H1 (cell line): ENCODE data around the gene PLCH2. TPM values are rescaled to one million over a fixed set of nuclear protein-coding genes. Genes with fewer than 3 reads are reported as not detected.

Experiments used
- CTCF ChIA-PET: fragments of 300-600 bp; sonication (Branson Sonifier 250); formaldehyde crosslinking; loops from one replicate; lab custom pipeline; 2021; ENCODE audit not compliant: partially characterized antibody; lab: Charles Lee
- POLR2A ChIA-PET: fragments of 300-600 bp; sonication (Branson Sonifier 250); formaldehyde crosslinking; loops from one replicate; lab custom pipeline; 2021; ENCODE audit warnings: inconsistent platforms; ENCODE audit not compliant: partially characterized antibody; lab: Charles Lee
- DNase-seq, 2 experiments: peaks; one replicate each; pipeline versions ENCODE4 v3.0.0 to v3.0.0-alpha.2; 2010 to 2022; ENCODE audit warnings: low spot score in 2 of 2, low read depth in 1 of 2, mixed read lengths in 1 of 2
- FAIRE-seq: peaks from 2 replicates; lab custom pipeline; 2011; peaks lifted over from hg19 to GRCh38; lab: Jason Lieb, UNC
- H2AFZ ChIP-seq: 2 replicates; pipeline ENCODE4 v1.8.1; 2012; ENCODE audit warnings: low read length, inconsistent platforms
- H2AK5ac ChIP-seq: 2 replicates; pipeline ENCODE4 v1.6.1; 2013; ENCODE audit warnings: low read depth, low read length
- H2BK120ac ChIP-seq: replicated peaks from 2 replicates; pipeline ENCODE3; 2013; ENCODE audit warnings: low read depth, low read length, inconsistent platforms
- H2BK12ac ChIP-seq: 2 replicates; pipeline ENCODE4 v1.6.1; 2013; ENCODE audit warnings: low read depth, low read length
- H2BK15ac ChIP-seq: 2 replicates; pipeline ENCODE4 v1.6.1; 2013; ENCODE audit warnings: low read length
- H2BK20ac ChIP-seq: 2 replicates; pipeline ENCODE4 v1.6.1; 2013; ENCODE audit warnings: low read length
- H2BK5ac ChIP-seq: 2 replicates; pipeline ENCODE4 v1.6.1; 2013; ENCODE audit warnings: low read depth, low read length
- H3K14ac ChIP-seq: 2 replicates; pipeline ENCODE4 v1.6.1; 2013; ENCODE audit warnings: inconsistent platforms; ENCODE audit not compliant: insufficient read length
- H3K18ac ChIP-seq: 2 replicates; pipeline ENCODE4 v1.6.1; 2013; ENCODE audit warnings: low read length; ENCODE audit errors: extremely low read depth
- H3K23ac ChIP-seq: 2 replicates; pipeline ENCODE4 v1.6.1; 2013; ENCODE audit warnings: inconsistent platforms; ENCODE audit not compliant: insufficient read length
- H3K23me2 ChIP-seq: 2 replicates; pipeline ENCODE4 v1.6.1; 2013; ENCODE audit warnings: low read depth, low read length
- H3K27ac ChIP-seq: 2 replicates; pipeline ENCODE4 v1.6.1; 2011; ENCODE audit warnings: low read depth, low read length, inconsistent platforms
- H3K27me3 ChIP-seq, 4 experiments: replicated peaks in 1 of 4; 1 replicate in 1 of 4; 2 replicates in 3 of 4; pipeline versions ENCODE4 v1.6.1 to v1.8.1; 2011 to 2013; ENCODE audit warnings: low read length in 3 of 4, mild to moderate bottlenecking in 3 of 4, inconsistent platforms in 2 of 4, mixed read lengths in 2 of 4, moderate library complexity in 1 of 4; ENCODE audit not compliant: control insufficient read depth in 3 of 4, insufficient read depth in 3 of 4; ENCODE audit errors: extremely low read depth in 1 of 4
- H3K36me3 ChIP-seq, 4 experiments: 2 replicates each; pipeline versions ENCODE4 v1.6.1 to v1.8.1; 2011 to 2013; ENCODE audit warnings: mild to moderate bottlenecking in 4 of 4, low read length in 3 of 4, moderate library complexity in 2 of 4, control low read depth in 1 of 4, inconsistent platforms in 1 of 4; ENCODE audit not compliant: insufficient read depth in 4 of 4, control insufficient read depth in 2 of 4
- H3K4ac ChIP-seq: replicated peaks from 2 replicates; pipeline ENCODE3; 2013; ENCODE audit warnings: low read length, low read depth, mixed read lengths, inconsistent platforms; ENCODE audit not compliant: insufficient read length
- H3K4me1 ChIP-seq, 4 experiments: replicated peaks in 1 of 4; 1 replicate in 1 of 4; 2 replicates in 3 of 4; pipeline versions ENCODE4 v1.6.1 to v1.8.1; 2011 to 2013; ENCODE audit warnings: low read length in 3 of 4, inconsistent platforms in 2 of 4, mixed read lengths in 1 of 4; ENCODE audit not compliant: insufficient read depth in 4 of 4, control insufficient read depth in 3 of 4
- H3K4me2 ChIP-seq, 2 experiments: 2 replicates each; pipeline versions ENCODE4 v1.6.1 to v1.8.1; 2011 to 2013; ENCODE audit warnings: low read depth in 2 of 2, low read length in 2 of 2, control low read depth in 1 of 2, inconsistent platforms in 1 of 2, mild to moderate bottlenecking in 1 of 2; ENCODE audit not compliant: insufficient read depth in 1 of 2
- H3K4me3 ChIP-seq, 4 experiments: fragments of 200-600, 300-600 bp in 1 of 4; sonication (generic), shearing (Covaris generic), sonication (Bioruptor Twin) in 1 of 4; 2 replicates each; pipeline versions ENCODE4 v1.5.1 to v1.8.1; 2011 to 2016; ENCODE audit warnings: low read length in 4 of 4, low read depth in 3 of 4, control low read depth in 2 of 4, inconsistent platforms in 2 of 4, mild to moderate bottlenecking in 2 of 4, mixed read lengths in 1 of 4, moderate library complexity in 1 of 4; ENCODE audit not compliant: insufficient read depth in 2 of 4; ENCODE audit errors: extremely low read depth in 1 of 4
- H3K56ac ChIP-seq: replicated peaks from 2 replicates; pipeline ENCODE3; 2013; ENCODE audit warnings: low read depth, mild to moderate bottlenecking, mixed read lengths, low read length, inconsistent platforms; ENCODE audit not compliant: insufficient read length
- H3K79me1 ChIP-seq: 2 replicates; pipeline ENCODE4 v1.6.1; 2013; ENCODE audit warnings: low read depth, low read length, control low read depth
- H3K79me2 ChIP-seq, 2 experiments: 2 replicates each; pipeline versions ENCODE4 v1.6.1 to v1.8.1; 2012 to 2013; ENCODE audit warnings: low read length in 2 of 2, mild to moderate bottlenecking in 2 of 2, inconsistent platforms in 1 of 2; ENCODE audit not compliant: insufficient read depth in 2 of 2, control insufficient read depth in 1 of 2
- H3K9ac ChIP-seq, 4 experiments: replicated peaks in 1 of 4; 1 replicate in 1 of 4; 2 replicates in 3 of 4; pipeline versions ENCODE4 v1.6.1 to v1.8.1; 2011 to 2013; ENCODE audit warnings: low read depth in 3 of 4, low read length in 3 of 4, control low read depth in 2 of 4, mild to moderate bottlenecking in 2 of 4, moderate library complexity in 2 of 4, inconsistent platforms in 1 of 4; ENCODE audit errors: extremely low read depth in 1 of 4
- H3K9me3 ChIP-seq, 2 experiments: 2 replicates each; pipeline versions ENCODE4 v1.6.1 to v1.8.1; 2012 to 2013; ENCODE audit warnings: mild to moderate bottlenecking in 2 of 2, moderate library complexity in 2 of 2, control low read depth in 1 of 2, inconsistent platforms in 1 of 2, low read depth in 1 of 2, low read length in 1 of 2, mixed read lengths in 1 of 2; ENCODE audit not compliant: insufficient read depth in 2 of 2
- H4K20me1 ChIP-seq, 2 experiments: replicated peaks in 1 of 2; 2 replicates each; pipeline versions ENCODE3 to v1.8.1; 2011 to 2013; ENCODE audit warnings: inconsistent platforms in 2 of 2, low read length in 2 of 2, mild to moderate bottlenecking in 1 of 2; ENCODE audit not compliant: insufficient read depth in 2 of 2, control insufficient read depth in 1 of 2
- H4K5ac ChIP-seq: 2 replicates; pipeline ENCODE4 v1.6.1; 2013; ENCODE audit warnings: low read length, low read depth, mixed read lengths, inconsistent platforms; ENCODE audit not compliant: insufficient read length
- H4K8ac ChIP-seq: 2 replicates; pipeline ENCODE4 v1.8.0; 2013; ENCODE audit warnings: mild to moderate bottlenecking, moderate library complexity, low read length, inconsistent platforms; ENCODE audit not compliant: insufficient read depth; ENCODE audit errors: extremely low read depth
- H4K91ac ChIP-seq: replicated peaks from 2 replicates; pipeline ENCODE3; 2013; ENCODE audit warnings: low read length, mixed read lengths, inconsistent platforms; ENCODE audit not compliant: insufficient read length
- ASH2L ChIP-seq: fragments of 200-600, 300-600 bp; sonication (generic); IDR thresholded peaks from one replicate; pipeline ENCODE4 v1.7.1; 2017; ENCODE audit warnings: low read length
- ATF3 ChIP-seq: IDR thresholded peaks from 2 replicates; pipeline ENCODE4 v1.6.1; 2011; ENCODE audit warnings: low read depth, mild to moderate bottlenecking, low read length; ENCODE audit not compliant: insufficient read depth
- BCL11A ChIP-seq, 2 experiments: IDR thresholded peaks; one replicate each; pipeline ENCODE4 v1.6.1; 2011; ENCODE audit warnings: low read depth in 2 of 2, low read length in 2 of 2, mild to moderate bottlenecking in 2 of 2
- CBX5 ChIP-seq: fragments of 300-800, 300-1000 bp; sonication (generic); IDR thresholded peaks from 2 replicates; pipeline ENCODE4 v1.7.1; 2016; ENCODE audit warnings: antibody characterized with exemption, low read length, low read depth
- CTBP2 ChIP-seq: IDR thresholded peaks from 2 replicates; pipeline ENCODE4 v1.7.0; 2011; ENCODE audit warnings: borderline replicate concordance, mild to moderate bottlenecking, moderate library complexity, mixed read lengths, low read length; ENCODE audit not compliant: insufficient read depth, insufficient read length
- EGR1 ChIP-seq: IDR thresholded peaks from 2 replicates; pipeline ENCODE4 v1.6.1; 2011; ENCODE audit warnings: low read depth, low read length, borderline replicate concordance
- POU5F1 ChIP-seq: IDR thresholded peaks from 2 replicates; pipeline ENCODE4 v1.6.1; 2011; ENCODE audit warnings: low read depth, mild to moderate bottlenecking, low read length, moderate library complexity
- RXRA ChIP-seq: IDR thresholded peaks from 2 replicates; pipeline ENCODE4 v1.6.1; 2011; ENCODE audit warnings: low read depth, mild to moderate bottlenecking, low read length, moderate library complexity; ENCODE audit not compliant: insufficient read depth
- SAP30 ChIP-seq: fragments of 300-600 bp; sonication (generic); IDR thresholded peaks from 2 replicates; pipeline ENCODE4 v1.7.1; 2012; ENCODE audit warnings: low read length, moderate library complexity, mild to moderate bottlenecking, inconsistent platforms; ENCODE audit not compliant: insufficient read depth, insufficient replicate concordance
- SP4 ChIP-seq: IDR thresholded peaks from 2 replicates; pipeline ENCODE4 v1.6.1; 2012; ENCODE audit warnings: low read length, inconsistent platforms
- SRF ChIP-seq: IDR thresholded peaks from 2 replicates; pipeline ENCODE4 v1.6.1; 2011; ENCODE audit warnings: mild to moderate bottlenecking, low read depth, low read length, moderate library complexity
- TAF7 ChIP-seq: optimal IDR thresholded peaks from 2 replicates; pipeline ENCODE3; 2011; ENCODE audit warnings: low read depth, mild to moderate bottlenecking, inconsistent platforms, low read length, moderate library complexity, borderline replicate concordance
- WGBS, 2 experiments: shearing (Covaris generic) in 1 of 2; methylation state at CpG; one replicate each; pipeline versions ENCODE4 v1.1.6 to v1.1.7; 2013 to 2015; ENCODE audit warnings: low lambda C conversion rate in 2 of 2, mixed read lengths in 2 of 2, inconsistent platforms in 1 of 2, low coverage in 1 of 2, missing lambda C conversion rate in 1 of 2; ENCODE audit not compliant: insufficient replicate concordance in 2 of 2, insufficient coverage in 1 of 2, insufficient read length in 1 of 2; ENCODE audit errors: extremely low coverage in 1 of 2, missing lambda C conversion rate in 1 of 2; 5-methylcytosine and 5-hydroxymethylcytosine counted together
- polyA plus RNA-seq, 7 experiments: library from polyadenylated mRNA; depleted of rRNA in 3 of 7; stranded (reverse) in 5 of 7; unstranded in 2 of 7; fragments of >200 nt in 5 of 7; fragments of 200-250 nt in 2 of 7; gene quantifications; 1 replicate in 5 of 7; 2 replicates in 1 of 7; 4 replicates in 1 of 7; pipeline versions ENCODE4 v1.2.1 to v1.2.3, GENCODE V29; 2011 to 2013; ENCODE audit warnings: missing spikeins in 2 of 7, mixed read lengths in 2 of 7
- total RNA-seq: library from RNA; stranded (reverse); fragmentation: NEBNext Ultra II Directional; extraction: Animal tissue kit (Norgen Biotek cat#: 25700); gene quantifications from 2 replicates; pipeline ENCODE4 v1.2.1, GENCODE V29; 2021

The PLCH2 gene
- total and polyA plus RNA-seq, 2 of the 8 experiments (the other 6 are each of a cell fraction or from before 2014, with no cell fraction given): 0.14 to 0.19 TPM

- no peak overlapping the region for H3K14ac ChIP-seq
- POLR2A ChIA-PET: interaction anchor here (0.6 to 2.3 kb wide), 6 partner anchors 9 to 823 kb away, joined by 3 to 6 read pairs (median 4); no protein-coding TSS in a partner anchor
- no peak for FAIRE-seq
- H3K56ac ChIP-seq: no peak overlapping the region
- H2AK5ac ChIP-seq: no peak overlapping the region
- H2BK15ac ChIP-seq: no peak overlapping the region
- no peaks in the 10 kb centered on the region for H3K36me3 ChIP-seq
- CTCF ChIA-PET: interaction anchor here (0.6 to 1.2 kb wide), 5 partner anchors 21 to 314 kb away, joined by 3 to 5 read pairs (median 3); no protein-coding TSS in a partner anchor
- H3K27me3 ChIP-seq: peaks cover 0 to 8% (median 2%) of the 10 kb centered on the region in 4 experiments; a peak in 3 of 7 replicates
- no peak overlapping the region for H2BK120ac ChIP-seq
- H3K79me1 ChIP-seq: no peaks in the 10 kb centered on the region
- TF ChIP-seq CTBP2 (no peak), POU5F1 (no peak), SAP30 (no peak), EGR1 (no peak), CBX5 (no peak), SRF (no peak), RXRA (no peak), ATF3 (no peak), TAF7 (no peak), SP4 (no peak), BCL11A (IDR thresholded peaks at IDR 0.05; ENCODE audit: low read depth in 2 of 2, low read length in 2 of 2) (no peak), ASH2L (no peak)
- TF ChIP-seq, all 59 proteins: peak for 0
- H2BK5ac ChIP-seq: no peak overlapping the region
- H4K8ac ChIP-seq: no peak overlapping the region
- H3K4me1 ChIP-seq: no peaks in the 10 kb centered on the region
- no peaks in the 10 kb centered on the region for H3K23me2 ChIP-seq
- no peak overlapping the region for H3K23ac ChIP-seq
- no peak overlapping the region for H3K4me2 ChIP-seq
- H2BK20ac ChIP-seq: no peak overlapping the region
- no peak overlapping the region for H2AFZ ChIP-seq
- no peak for DNase-seq
- 84% methylated on average over 27 of the region's 28 CpGs; no CpG with 5 or more reads in 1 of the 2 experiments for WGBS, 2 experiments
- no peak overlapping the region for H4K5ac ChIP-seq
- no peak overlapping the region for H4K91ac ChIP-seq
- no peak overlapping the region for H3K27ac ChIP-seq
- no peak overlapping the region for H3K18ac ChIP-seq
- H2BK12ac ChIP-seq: no peak overlapping the region
- no peaks in the 10 kb centered on the region for H3K9me3 ChIP-seq
- no peak overlapping the region for H3K9ac ChIP-seq
- H3K79me2 ChIP-seq: no peaks in the 10 kb centered on the region
- H3K4me3 ChIP-seq: no peak overlapping the region
- no peak overlapping the region for H3K4ac ChIP-seq
- H4K20me1 ChIP-seq: peaks cover 4 to 12% of the 10 kb centered on the region in 2 experiments
These were observed 25.1 kb downstream of the PLCH2 start for GRCh38 chr1:2501041-2501819.
